GM19438 (cell line): ENCODE data around the gene MMRN2.
"Not testable (repeated sequence)": the region's sequence is repeated elsewhere in the genome, so short reads cannot be mapped to it uniquely, and the experiment has no call there.

Experiments
- ATAC-seq: cut with Tn5 transposase; IDR thresholded peaks from one replicate; pipeline ENCODE4 v1.9.1; 2021; ENCODE audit warnings: low read depth; ENCODE audit not compliant: unreplicated experiment

Gene MMRN2

GRCh38 chr10:86958116-86958900 lies 893 bp upstream of the MMRN2 start, which contains the start of gene SNCG:
SNCG (plus strand) TSS chr10:86958599; CDS start chr10:86958698, 99 bp downstream.
- no peak for ATAC-seq

GRCh38 chr10:86956848-86957448 lies 467 bp downstream of the MMRN2 start:
- ATAC-seq = no peak

- ATAC-seq = no peak
Measured at GRCh38 chr10:86956195-86956847, 1.1 kb downstream of the MMRN2 start.

- no peak for ATAC-seq
Measured at GRCh38 chr10:86955501-86956194, 1.8 kb downstream of the MMRN2 start.

- ATAC-seq = no peak
Measured at GRCh38 chr10:86954681-86955500, 2.5 kb downstream of the MMRN2 start.

GRCh38 chr10:86953747-86954680 lies 3.4 kb downstream of the MMRN2 start:
- ATAC-seq = no peak

- not testable (repeated sequence) for ATAC-seq
Measured at GRCh38 chr10:86952697-86953096, 4.7 kb downstream of the MMRN2 start.

- no peak for ATAC-seq
Measured at GRCh38 chr10:86952106-86952505, 5.3 kb downstream of the MMRN2 start.

GRCh38 chr10:86951184-86951761 lies 6.1 kb downstream of the MMRN2 start:
- no peak for ATAC-seq

- ATAC-seq = no peak
Measured at GRCh38 chr10:86950349-86950748, 7.1 kb downstream of the MMRN2 start.

- ATAC-seq = not testable (repeated sequence)
Measured at GRCh38 chr10:86947806-86948205, 9.6 kb downstream of the MMRN2 start.

GRCh38 chr10:86946213-86947155 lies 10.9 kb downstream of the MMRN2 start:
- ATAC-seq = no peak

- no peak for ATAC-seq
Measured at GRCh38 chr10:86945361-86946212, 11.8 kb downstream of the MMRN2 start.

GRCh38 chr10:86944907-86945306 lies 12.5 kb downstream of the MMRN2 start:
- no peak for ATAC-seq

GRCh38 chr10:86944471-86944870 lies 12.9 kb downstream of the MMRN2 start:
- ATAC-seq = no peak

GRCh38 chr10:86944031-86944419 lies 13.4 kb downstream of the MMRN2 start:
- ATAC-seq = no peak
